ENCODE data around the gene KLHL30.

DNA sequence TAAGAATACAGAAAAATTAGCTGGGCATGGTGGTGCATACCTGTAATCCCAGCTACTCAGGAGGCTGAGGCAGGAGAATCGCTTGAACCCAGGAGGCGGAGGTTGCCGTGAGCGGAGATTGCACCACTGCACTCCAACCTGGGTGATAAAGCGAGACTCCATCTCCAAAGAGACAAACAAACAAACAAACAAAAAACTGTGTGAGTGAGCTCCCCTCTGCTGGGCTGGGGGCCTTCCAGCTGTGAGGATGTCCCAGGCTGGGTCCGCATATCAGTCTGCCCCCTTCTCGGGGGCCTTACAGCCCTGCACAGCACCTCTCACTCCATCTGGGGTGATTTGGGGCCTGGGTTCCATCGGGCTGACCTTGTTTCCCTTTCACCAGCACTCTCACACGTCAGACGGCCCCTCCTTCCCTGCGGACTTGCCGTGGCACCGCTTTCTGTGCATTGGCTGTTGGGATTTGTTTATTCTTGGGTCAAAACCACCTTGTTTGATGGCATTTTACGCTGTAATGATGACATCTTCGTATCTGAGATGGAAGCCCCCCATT is 2.8 kb upstream of the KLHL30 start:
- TF ChIP-seq, protein P1, sequence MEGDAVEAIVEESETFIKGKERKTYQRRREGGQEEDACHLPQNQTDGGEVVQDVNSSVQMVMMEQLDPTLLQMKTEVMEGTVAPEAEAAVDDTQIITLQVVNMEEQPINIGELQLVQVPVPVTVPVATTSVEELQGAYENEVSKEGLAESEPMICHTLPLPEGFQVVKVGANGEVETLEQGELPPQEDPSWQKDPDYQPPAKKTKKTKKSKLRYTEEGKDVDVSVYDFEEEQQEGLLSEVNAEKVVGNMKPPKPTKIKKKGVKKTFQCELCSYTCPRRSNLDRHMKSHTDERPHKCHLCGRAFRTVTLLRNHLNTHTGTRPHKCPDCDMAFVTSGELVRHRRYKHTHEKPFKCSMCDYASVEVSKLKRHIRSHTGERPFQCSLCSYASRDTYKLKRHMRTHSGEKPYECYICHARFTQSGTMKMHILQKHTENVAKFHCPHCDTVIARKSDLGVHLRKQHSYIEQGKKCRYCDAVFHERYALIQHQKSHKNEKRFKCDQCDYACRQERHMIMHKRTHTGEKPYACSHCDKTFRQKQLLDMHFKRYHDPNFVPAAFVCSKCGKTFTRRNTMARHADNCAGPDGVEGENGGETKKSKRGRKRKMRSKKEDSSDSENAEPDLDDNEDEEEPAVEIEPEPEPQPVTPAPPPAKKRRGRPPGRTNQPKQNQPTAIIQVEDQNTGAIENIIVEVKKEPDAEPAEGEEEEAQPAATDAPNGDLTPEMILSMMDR (IDR thresholded peaks at IDR 0.05), result no peak
- TF ChIP-seq POLR2A (IDR thresholded peaks at IDR 0.05), result no peak

Measured in adrenal gland (tissue), 5 donors.